Adrenal gland (tissue), 12 donors: ENCODE results near the gene DEDD. TPM values are rescaled to one million over a fixed set of nuclear protein-coding genes. Genes with fewer than 3 reads are reported as not detected.

ENCODE experiments used
- DNase-seq, 7 donors: peaks; one replicate each; pipeline ENCODE4 v3.0.0-alpha.2; 2019 to 2020
- H3K27ac ChIP-seq, 5 donors: fragments of 200-600 bp; sonication (generic) in 4 of 5; 1 replicate in 3 of 5; 2 replicates in 2 of 5; pipeline versions ENCODE4 v1.5.1 to v1.8.0; 2016 to 2020; ENCODE audit warnings: mild to moderate bottlenecking in 1 of 5
- H3K27me3 ChIP-seq: fragments of 200-600 bp; 2 replicates; pipeline ENCODE4 v1.8.0; 2021
- H3K36me3 ChIP-seq, 2 donors: fragments of 200-600 bp; replicated peaks in 1 of 2; 1 replicate in 1 of 2; 2 replicates in 1 of 2; pipeline versions ENCODE4 v1.5.1 to v1.8.0; 2018 to 2022
- H3K4me1 ChIP-seq, 2 donors: fragments of 200-600 bp; replicated peaks in 1 of 2; 1 replicate in 1 of 2; 2 replicates in 1 of 2; pipeline versions ENCODE4 v1.5.1 to v1.8.0; 2018 to 2021
- H3K4me3 ChIP-seq, 4 donors: fragments of 200-600 bp; sonication (generic) in 3 of 4; one replicate each; pipeline ENCODE4 v1.5.1; 2016 to 2018
- H3K9me3 ChIP-seq, 3 donors: fragments of 200-600 bp; sonication (generic) in 1 of 3; replicated peaks in 1 of 3; 1 replicate in 2 of 3; 2 replicates in 1 of 3; pipeline versions ENCODE4 v1.5.1 to v1.8.0; 2016 to 2021
- CTCF ChIP-seq, 6 experiments: fragments of 450-650 bp in 4 of 6; fragments of 200-600 bp in 2 of 6; sonication (generic) in 1 of 6; IDR thresholded peaks; 1 replicate in 5 of 6; 2 replicates in 1 of 6; pipeline versions ENCODE4 v1.5.1 to v1.8.0; 2016 to 2021; ENCODE audit warnings: antibody characterized with exemption in 6 of 6, mild to moderate bottlenecking in 2 of 6, moderate library complexity in 1 of 6
- POLR2A ChIP-seq, 2 donors: fragments of 450-650 bp; IDR thresholded peaks; one replicate each; pipeline ENCODE4 v1.6.1; 2017; ENCODE audit warnings: antibody characterized with exemption in 2 of 2, mild to moderate bottlenecking in 2 of 2, moderate library complexity in 1 of 2
- WGBS, 4 donors: extraction: QIAGEN DNeasy Blood & Tissue Kit in 2 of 4; methylation state at CpG; one replicate each; pipeline versions ENCODE4 v1.1.5 to v1.1.7; 2013 to 2017; 5-methylcytosine and 5-hydroxymethylcytosine counted together
- intact Hi-C, 2 donors: fragments of 100-400 bp; cut with DNase I; formaldehyde crosslinking; loops; one replicate each; pipeline versions ENCODE4 v1.14.1 to v1.15.0; 2022 to 2023
- polyA plus RNA-seq, 3 donors: library from polyadenylated mRNA; stranded (reverse); fragments of 200-250 nt in 2 of 3; fragments of 350-450 nt in 1 of 3; fragmentation: Illumina TruSeq in 1 of 3; extraction: RNeasy Lipid Tissue Mini Kit (QIAGEN cat#74804) in 1 of 3; gene quantifications; one replicate each; pipeline ENCODE4 v1.2.3, GENCODE V29; 2013 to 2014
- total RNA-seq, 9 donors: library from RNA; depleted of rRNA in 4 of 9; stranded (reverse); fragments of >200 nt in 4 of 9; fragments of 120-200 nt in 1 of 9; fragmentation: NEBNext Ultra II Directional in 1 of 9; extraction: Animal tissue kit (Norgen Biotek cat#: 25700) in 1 of 9; gene quantifications; one replicate each; pipeline versions ENCODE4 v1.1.0 to v1.2.4, GENCODE V29; 2013 to 2023
- donor health status: healthy with polysubstance abuse.
- donor health status: Bipolar disorder and iron deficiency.
- donor health status: DM: yes; HTN: yes; CAD: no.
- donor health status: DM: no; HTN: no; CAD: no.
- donor health status: DM: no; HTN: no; CAD: no.
- donor health status: DM: yes; HTN: yes; CAD: no.

DEDD gene
- total and polyA plus RNA-seq, 12 donors, result 22.0 to 38.2 (median 32.3) TPM

DNA sequence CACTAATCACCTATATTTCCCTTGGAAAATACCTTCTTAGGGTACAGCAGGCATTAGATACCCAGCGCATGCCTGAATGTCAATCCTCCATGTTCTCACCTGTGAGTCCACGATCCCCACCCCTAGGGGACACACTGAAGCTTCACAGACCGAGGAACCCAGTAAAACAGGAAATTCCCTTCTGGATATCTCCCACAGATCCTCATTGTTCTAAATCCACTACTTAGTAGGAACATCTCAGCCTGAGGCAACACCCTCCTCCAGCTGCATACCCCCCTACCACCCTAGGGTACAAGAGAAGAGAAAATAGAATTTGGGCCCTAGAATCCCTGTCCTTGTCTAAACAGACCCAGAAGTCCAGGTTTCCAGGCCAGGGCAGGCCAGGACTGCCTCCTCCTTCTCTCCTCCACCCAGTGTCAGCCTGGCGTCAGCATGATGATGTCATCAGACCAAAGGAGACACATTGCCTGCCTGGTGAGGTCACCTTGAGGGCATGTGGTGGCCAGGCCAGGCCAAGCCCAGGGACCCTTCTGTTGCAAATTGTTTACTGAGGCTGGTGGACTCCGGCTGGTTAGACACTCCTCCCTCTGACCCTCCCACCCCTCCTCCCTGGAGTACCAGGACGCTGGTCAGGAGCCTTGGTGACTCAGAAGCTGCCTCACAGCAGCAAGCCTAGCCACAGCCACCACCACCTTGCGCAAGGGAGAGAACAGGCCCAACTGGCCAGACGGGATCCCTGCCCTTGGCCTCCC lies 49.3 kb downstream of the DEDD start:
- peak; percentile 81 to 96 (median 93) for DNase-seq
- Histone ChIP-seq H3K4me3 (no peak overlapping the region), H3K4me1 (peaks cover 0 to 7% of the 10 kb centered on the region in 2 donors), H3K27me3 (no peaks in the 10 kb centered on the region), H3K36me3 (no peaks in the 10 kb centered on the region), H3K9me3 (no peaks in the 10 kb centered on the region), H3K27ac (peak overlapping the region in 3 of 5 donors; percentile 33 to 54 (median 49))
- 38 to 48% (median 46%) methylated on average over 8 of the region's 8 CpGs for WGBS, 4 donors
- intact Hi-C loops, result no loop called here
- TF ChIP-seq POLR2A (IDR thresholded peaks at IDR 0.05) (peak in 1 of 2 donors; percentile 28), CTCF (IDR thresholded peaks at IDR 0.05) (no peak)

DNA sequence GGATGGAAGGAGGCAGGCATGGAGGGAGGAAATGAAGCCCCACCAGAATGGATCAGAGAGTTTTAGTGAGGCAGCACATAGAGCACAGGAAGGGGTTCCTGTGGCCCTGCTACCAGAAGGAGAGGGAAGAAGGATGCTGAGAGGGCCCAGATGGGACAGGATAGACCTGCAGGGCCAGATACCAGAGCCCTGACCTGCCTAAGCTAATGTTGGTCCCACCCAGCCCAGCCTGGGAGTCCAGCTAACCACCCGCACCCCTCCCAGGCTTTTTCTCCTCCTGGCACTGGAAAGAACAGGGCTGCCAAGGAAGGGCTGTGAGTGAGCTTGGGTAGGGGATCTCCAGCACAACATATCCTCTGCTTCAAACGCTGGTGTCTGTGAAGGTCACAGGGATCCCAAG lies 50.0 kb downstream of the DEDD start:
- Histone ChIP-seq H3K4me3 (no peak overlapping the region), H3K27me3 (no peaks in the 10 kb centered on the region), H3K36me3 (no peaks in the 10 kb centered on the region), H3K27ac (peak overlapping the region in 1 of 5 donors; percentile 49), H3K9me3 (no peaks in the 10 kb centered on the region), H3K4me1 (peaks cover 0 to 7% of the 10 kb centered on the region in 2 donors)
- TF ChIP-seq POLR2A (IDR thresholded peaks at IDR 0.05), result no peak
- no peak for TF ChIP-seq CTCF (IDR thresholded peaks at IDR 0.05)
- no peak for DNase-seq
- intact Hi-C loops, result no loop called here
- 79 to 90% (median 85%) methylated on average over 2 of the region's 2 CpGs for WGBS, 4 donors

GRCh38 chr1:161081519-161081918 lies 50.9 kb downstream of the DEDD start:
- Histone ChIP-seq H3K9me3 (no peaks in the 10 kb centered on the region), H3K27ac (no peak overlapping the region), H3K4me1 (peaks cover 0 to 7% of the 10 kb centered on the region in 2 donors), H3K27me3 (no peaks in the 10 kb centered on the region), H3K4me3 (no peak overlapping the region), H3K36me3 (no peaks in the 10 kb centered on the region)
- DNase-seq, result no peak
- TF ChIP-seq POLR2A (IDR thresholded peaks at IDR 0.05) (no peak), CTCF (IDR thresholded peaks at IDR 0.05) (no peak)
- 73 to 78% (median 76%) methylated on average over 5 of the region's 5 CpGs for WGBS, 4 donors
- intact Hi-C loops, result no loop called here

GRCh38 chr1:161080441-161081405 lies 51.7 kb downstream of the DEDD start:
- no peak overlapping the region for H3K4me3 ChIP-seq
- H3K36me3 ChIP-seq, result no peaks in the 10 kb centered on the region
- TF ChIP-seq CTCF (IDR thresholded peaks at IDR 0.05) (no peak), POLR2A (IDR thresholded peaks at IDR 0.05) (no peak)
- peaks cover 0 to 7% of the 10 kb centered on the region in 2 donors for H3K4me1 ChIP-seq
- no peak overlapping the region for H3K27ac ChIP-seq
- no peaks in the 10 kb centered on the region for H3K9me3 ChIP-seq
- intact Hi-C loops, result no loop called here
- WGBS, 4 donors, result 80 to 88% (median 83%) methylated on average over 5 of the region's 5 CpGs
- DNase-seq, result no peak
- H3K27me3 ChIP-seq, result no peaks in the 10 kb centered on the region
